Measurements from ENCODE around the gene STOML2.
A peak's percentile ranks its signal among the peaks of the same experiment; 100 is the strongest.

STOML2 gene

DNA sequence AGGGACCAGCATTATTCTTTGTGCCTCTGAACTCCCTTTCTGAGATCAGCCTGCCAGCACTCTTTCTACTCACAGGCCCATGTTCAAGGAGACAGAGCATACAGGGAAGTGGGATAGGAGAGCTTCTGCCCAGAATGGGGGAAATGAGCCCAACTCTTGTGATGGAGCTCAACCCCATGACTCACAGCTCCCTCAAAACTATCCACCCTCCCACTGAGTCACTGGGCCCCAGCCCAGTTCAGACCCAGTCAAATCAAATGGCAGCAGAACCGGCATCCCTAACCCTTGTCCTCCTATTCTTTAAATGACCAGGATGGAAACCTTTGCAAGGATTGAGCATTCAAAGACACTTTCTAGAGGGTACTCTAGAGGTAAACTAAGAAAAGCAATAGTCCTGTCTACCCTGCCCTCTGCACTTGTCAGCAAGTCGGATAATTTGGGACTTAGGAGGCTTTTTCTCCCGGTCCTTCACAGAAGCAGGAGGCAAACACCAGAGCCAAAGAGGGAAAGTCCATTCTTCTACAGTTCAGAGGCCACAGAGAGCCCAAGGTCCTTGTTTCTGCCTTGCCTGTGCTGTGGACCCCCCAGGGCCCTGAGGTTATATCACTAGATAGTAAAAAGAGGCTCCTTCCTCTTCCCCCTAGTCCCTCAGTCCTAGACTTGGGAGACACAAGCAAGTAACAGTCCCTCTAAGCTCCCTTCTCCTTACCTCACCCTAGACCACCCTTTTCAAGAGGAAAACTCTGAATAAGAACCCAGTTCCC lies 9.5 kb upstream of the STOML2 start:
- Mint-ChIP-seq H3K36me3 (ENCODE audit: low read depth) (no peaks in the 10 kb centered on the region), H3K4me1 (ENCODE audit: low read depth) (peaks cover 64% of the 10 kb centered on the region), H3K4me3 (peak overlapping the region; percentile 73), H3K9me3 (no peaks in the 10 kb centered on the region), H3K27me3 (no peaks in the 10 kb centered on the region), H3K27ac (peak overlapping the region; percentile 91)
- no peak for DNase-seq

GRCh38 chr9:35111001-35111933 lies 8.3 kb upstream of the STOML2 start:
- peak overlapping the region; percentile 91 for H3K27ac Mint-ChIP-seq
- H3K36me3 Mint-ChIP-seq (ENCODE audit: low read depth), result peaks cover 5% of the 10 kb centered on the region
- no peaks in the 10 kb centered on the region for H3K27me3 Mint-ChIP-seq
- no peaks in the 10 kb centered on the region for H3K9me3 Mint-ChIP-seq
- DNase-seq, result peak; percentile 96
- H3K4me3 Mint-ChIP-seq, result peak overlapping the region; percentile 73
- peaks cover 55% of the 10 kb centered on the region for H3K4me1 Mint-ChIP-seq (ENCODE audit: low read depth)

- H3K4me1 Mint-ChIP-seq (ENCODE audit: low read depth), result peaks cover 46% of the 10 kb centered on the region
- H3K27ac Mint-ChIP-seq, result no peak overlapping the region
- peak overlapping the region; percentile 73 for H3K4me3 Mint-ChIP-seq
These were observed 7.4 kb upstream of the STOML2 start for GRCh38 chr9:35110327-35110761.

GRCh38 chr9:35108946-35109575 lies 6.1 kb upstream of the STOML2 start:
- Mint-ChIP-seq H3K4me1 (ENCODE audit: low read depth) (peaks cover 33% of the 10 kb centered on the region), H3K36me3 (ENCODE audit: low read depth) (peaks cover 13% of the 10 kb centered on the region), H3K27ac (peak overlapping the region; percentile 0), H3K9me3 (no peaks in the 10 kb centered on the region), H3K27me3 (no peaks in the 10 kb centered on the region), H3K4me3 (no peak overlapping the region)
- DNase-seq, result no peak

More at GRCh38 chr9:35110327-35110761, 7.4 kb upstream of the STOML2 start:
- Mint-ChIP-seq H3K36me3 (ENCODE audit: low read depth) (peaks cover 13% of the 10 kb centered on the region), H3K27me3 (no peaks in the 10 kb centered on the region), H3K9me3 (no peaks in the 10 kb centered on the region)
- DNase-seq, result no peak

DNA sequence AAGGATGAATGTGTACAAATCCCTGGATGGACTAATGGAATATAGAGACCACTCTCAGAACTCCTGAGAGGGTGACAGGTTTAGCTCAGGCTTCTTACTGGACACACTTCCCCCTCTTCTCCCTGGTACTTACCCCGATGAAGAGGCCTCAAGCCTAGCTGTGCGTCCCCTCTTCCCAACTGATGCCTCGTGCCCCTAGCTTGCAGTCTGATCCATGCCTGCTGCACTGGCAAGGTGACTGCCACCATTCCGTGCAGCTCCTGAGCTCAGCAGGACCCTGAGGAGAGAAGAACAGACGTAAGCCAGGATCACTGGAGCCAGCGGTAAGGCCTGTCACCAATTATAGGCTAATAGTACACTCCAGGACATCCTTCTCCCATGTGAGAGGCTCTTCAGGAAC lies 5.5 kb upstream of the STOML2 start:
- Mint-ChIP-seq H3K27me3 (no peaks in the 10 kb centered on the region), H3K9me3 (no peaks in the 10 kb centered on the region), H3K27ac (peak overlapping the region; percentile 0), H3K4me1 (ENCODE audit: low read depth) (peaks cover 32% of the 10 kb centered on the region), H3K36me3 (ENCODE audit: low read depth) (peaks cover 13% of the 10 kb centered on the region), H3K4me3 (no peak overlapping the region)
- DNase-seq, result no peak

DNA sequence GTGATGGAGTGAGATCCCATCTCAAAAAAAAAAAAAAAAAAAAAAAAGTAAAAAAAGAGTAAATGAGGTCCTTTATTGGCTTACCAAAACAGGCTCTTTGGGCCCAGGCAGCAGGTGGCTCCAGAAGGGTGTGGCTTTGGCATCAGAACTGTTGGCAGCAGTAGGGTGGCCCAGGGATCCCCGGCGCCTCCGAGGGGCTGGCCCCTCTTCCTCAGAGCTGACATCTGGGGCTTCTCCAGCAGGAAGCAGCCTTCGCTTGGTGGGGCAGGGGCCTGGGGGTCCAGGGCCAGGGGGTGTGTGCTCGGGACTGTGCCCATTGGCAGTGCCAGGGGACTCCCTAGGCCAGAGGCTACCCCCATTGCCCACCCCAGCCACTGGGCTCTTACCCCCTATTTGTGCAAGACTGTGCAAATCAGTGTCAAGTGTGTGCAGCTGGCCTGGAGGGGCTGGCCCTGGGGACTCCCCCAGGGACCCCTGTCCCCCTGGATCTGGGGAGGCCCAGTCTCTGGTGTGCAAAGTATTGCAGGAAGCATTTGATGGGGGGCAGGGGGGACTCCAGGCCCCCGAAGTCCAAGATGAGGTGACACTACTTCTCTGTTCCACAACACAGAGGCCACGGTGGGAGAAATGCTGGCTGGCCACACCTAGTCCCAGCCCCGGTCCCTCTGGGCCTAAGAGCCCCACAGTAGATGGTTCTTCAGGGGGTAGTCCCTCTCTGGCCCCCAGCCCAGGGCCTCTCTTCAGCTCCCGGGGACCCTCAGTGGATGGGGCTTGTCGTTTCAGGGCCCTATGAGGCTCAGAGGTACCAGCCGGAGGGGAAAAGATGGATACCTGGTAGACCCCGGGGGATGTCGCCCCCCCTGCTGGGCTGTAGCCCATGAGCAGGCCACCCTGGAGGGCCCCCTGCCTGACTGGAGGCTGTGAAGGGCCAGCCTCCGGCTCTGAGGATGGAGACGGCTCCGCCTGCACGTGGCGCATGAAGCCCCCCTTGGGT lies 4.7 kb upstream of the STOML2 start:
- H3K4me1 Mint-ChIP-seq (ENCODE audit: low read depth), result peaks cover 32% of the 10 kb centered on the region
- H3K27ac Mint-ChIP-seq, result no peak overlapping the region
- no peaks in the 10 kb centered on the region for H3K27me3 Mint-ChIP-seq
- no peaks in the 10 kb centered on the region for H3K9me3 Mint-ChIP-seq
- H3K36me3 Mint-ChIP-seq (ENCODE audit: low read depth), result peaks cover 20% of the 10 kb centered on the region
- DNase-seq, result no peak
- H3K4me3 Mint-ChIP-seq, result no peak overlapping the region

- H3K27ac Mint-ChIP-seq, result no peak overlapping the region
- H3K27me3 Mint-ChIP-seq, result no peaks in the 10 kb centered on the region
- H3K9me3 Mint-ChIP-seq, result no peaks in the 10 kb centered on the region
- peaks cover 31% of the 10 kb centered on the region for H3K4me1 Mint-ChIP-seq (ENCODE audit: low read depth)
- no peak for DNase-seq
- peaks cover 33% of the 10 kb centered on the region for H3K36me3 Mint-ChIP-seq (ENCODE audit: low read depth)
- H3K4me3 Mint-ChIP-seq, result no peak overlapping the region
These were observed 3.4 kb upstream of the STOML2 start for GRCh38 chr9:35106343-35106730.

- Mint-ChIP-seq H3K4me1 (ENCODE audit: low read depth) (peaks cover 33% of the 10 kb centered on the region), H3K27ac (no peak overlapping the region), H3K36me3 (ENCODE audit: low read depth) (peaks cover 38% of the 10 kb centered on the region), H3K4me3 (no peak overlapping the region), H3K27me3 (no peaks in the 10 kb centered on the region), H3K9me3 (no peaks in the 10 kb centered on the region)
- no peak for DNase-seq
These were observed 2.8 kb upstream of the STOML2 start for GRCh38 chr9:35105571-35106342.

DNA sequence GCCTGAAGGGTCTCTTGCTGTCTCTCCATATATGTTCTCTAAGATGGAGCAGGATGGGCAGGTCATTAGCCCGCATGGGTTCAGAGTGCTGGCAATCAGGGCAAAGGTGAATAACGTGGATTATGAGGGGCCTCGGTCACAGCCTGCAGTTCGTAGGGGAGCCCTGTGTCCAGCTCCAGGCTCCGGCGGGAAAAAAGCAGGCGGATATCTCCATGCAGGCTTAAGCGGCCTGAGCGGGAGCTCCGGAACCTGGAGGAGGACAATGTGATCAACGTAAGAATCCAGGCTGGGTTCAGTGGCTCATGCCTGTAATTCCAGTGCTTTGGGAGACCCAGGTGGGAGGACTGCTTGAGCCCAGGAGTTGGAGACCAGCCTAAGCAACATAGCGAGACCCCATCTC lies 2.2 kb upstream of the STOML2 start:
- no peaks in the 10 kb centered on the region for H3K9me3 Mint-ChIP-seq
- no peak overlapping the region for H3K4me3 Mint-ChIP-seq
- H3K36me3 Mint-ChIP-seq (ENCODE audit: low read depth), result peaks cover 45% of the 10 kb centered on the region
- peak overlapping the region; percentile 57 for H3K27ac Mint-ChIP-seq
- H3K27me3 Mint-ChIP-seq, result no peaks in the 10 kb centered on the region
- peaks cover 32% of the 10 kb centered on the region for H3K4me1 Mint-ChIP-seq (ENCODE audit: low read depth)
- no peak for DNase-seq

DNA sequence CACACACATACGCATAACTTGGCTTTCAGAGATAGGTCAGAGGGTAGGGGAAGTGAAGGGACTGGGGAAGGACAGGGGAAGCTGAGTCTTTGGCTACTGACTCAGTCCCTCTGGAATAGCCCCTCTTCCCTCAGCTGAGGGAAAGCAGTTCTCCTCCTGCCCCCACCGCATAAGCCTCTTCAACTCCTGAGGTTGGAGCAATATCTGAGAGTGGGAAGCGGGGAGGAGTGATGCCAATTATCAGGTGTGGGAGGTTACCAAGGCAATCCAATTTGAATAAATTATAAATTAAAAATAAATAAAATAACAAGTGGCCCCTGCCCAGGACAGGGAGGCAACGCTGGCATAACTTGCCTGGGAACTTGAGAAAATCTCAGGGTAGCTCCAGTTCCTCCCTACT lies 1.7 kb upstream of the STOML2 start:
- Mint-ChIP-seq H3K36me3 (ENCODE audit: low read depth) (peaks cover 50% of the 10 kb centered on the region), H3K4me3 (no peak overlapping the region), H3K9me3 (no peaks in the 10 kb centered on the region), H3K27me3 (no peaks in the 10 kb centered on the region), H3K27ac (peak overlapping the region; percentile 50), H3K4me1 (ENCODE audit: low read depth) (peaks cover 31% of the 10 kb centered on the region)
- no peak for DNase-seq

- H3K27me3 Mint-ChIP-seq, result no peaks in the 10 kb centered on the region
- no peaks in the 10 kb centered on the region for H3K9me3 Mint-ChIP-seq
- H3K4me3 Mint-ChIP-seq, result peak overlapping the region; percentile 100
- peaks cover 31% of the 10 kb centered on the region for H3K4me1 Mint-ChIP-seq (ENCODE audit: low read depth)
- peak overlapping the region; percentile 99 for H3K27ac Mint-ChIP-seq
- no peak for DNase-seq
- peaks cover 59% of the 10 kb centered on the region for H3K36me3 Mint-ChIP-seq (ENCODE audit: low read depth)
These were observed 795 bp upstream of the STOML2 start for GRCh38 chr9:35103660-35104191.

- no peaks in the 10 kb centered on the region for H3K27me3 Mint-ChIP-seq
- peaks cover 36% of the 10 kb centered on the region for H3K4me1 Mint-ChIP-seq (ENCODE audit: low read depth)
- DNase-seq, result no peak
- peak overlapping the region; percentile 100 for H3K4me3 Mint-ChIP-seq
- H3K9me3 Mint-ChIP-seq, result no peaks in the 10 kb centered on the region
- peaks cover 68% of the 10 kb centered on the region for H3K36me3 Mint-ChIP-seq (ENCODE audit: low read depth)
- H3K27ac Mint-ChIP-seq, result peak overlapping the region; percentile 99
These were observed 514 bp downstream of the STOML2 start for GRCh38 chr9:35102465-35102768.

GRCh38 chr9:35097573-35097972 lies 5.4 kb downstream of the STOML2 start:
- DNase-seq, result no peak
- Mint-ChIP-seq H3K9me3 (no peaks in the 10 kb centered on the region), H3K4me1 (ENCODE audit: low read depth) (peaks cover 53% of the 10 kb centered on the region), H3K27me3 (no peaks in the 10 kb centered on the region), H3K36me3 (ENCODE audit: low read depth) (peaks cover 79% of the 10 kb centered on the region), H3K4me3 (no peak overlapping the region), H3K27ac (no peak overlapping the region)

Measured in activated T-cell treated with anti-CD3 and anti-CD28 coated beads, Interleukin-2, amount 50 U/mL, for 24 hours (primary cell).